GM12891 (cell line): ENCODE data around the gene ALG6.

Experiments
- POLR2AphosphoS5 ChIP-seq: IDR thresholded peaks from 2 replicates; pipeline ENCODE4 v1.6.1; 2011; ENCODE audit warnings: low read depth, low read length, control low read depth
- TAF1 ChIP-seq: IDR thresholded peaks from 2 replicates; pipeline ENCODE4 v1.6.1; 2011; ENCODE audit warnings: low read depth, low read length, control low read depth

GRCh38 chr1:63362578-63362977 is 4.8 kb upstream of the ALG6 start:
- no peak for TF ChIP-seq POLR2AphosphoS5
- no peak for TF ChIP-seq TAF1
